PC-9 (cell line): ENCODE results near the gene ITGB5. TPM values are rescaled to one million over a fixed set of nuclear protein-coding genes. Genes with fewer than 3 reads are reported as not detected.

Experiments
- BruUV-seq: library from RNA; stranded (reverse); fragments of 400-500 nt; replicated peaks from 2 replicates; lab custom pipeline; 2021; lab: Mats Ljungman, UMichigan
- CTCF ChIA-PET: fragments of 300-600 bp; sonication (Branson Sonifier 250); formaldehyde crosslinking; loops from one replicate; lab custom pipeline; 2022; ENCODE audit warnings: antibody characterized with exemption; lab: Charles Lee
- POLR2A ChIA-PET: fragments of 300-600 bp; sonication (Branson Sonifier 250); formaldehyde crosslinking; loops from one replicate; lab custom pipeline; 2022; ENCODE audit warnings: antibody characterized with exemption; ENCODE audit not compliant: unreplicated experiment; lab: Charles Lee
- DNase-seq, 2 experiments: peaks; one replicate each; pipeline versions ENCODE4 v3.0.0 to v3.0.0-alpha.2; 2015 to 2022; ENCODE audit warnings: mixed read lengths in 1 of 2
- H2AFZ ChIP-seq: fragments of 200-600 bp; sonication (generic); 2 replicates; pipeline ENCODE4 v1.8.1; 2017; ENCODE audit warnings: antibody characterized with exemption
- H3F3A ChIP-seq: fragments of 200-600 bp; sonication (generic); 2 replicates; pipeline ENCODE4 v1.8.1; 2017; ENCODE audit warnings: antibody characterized with exemption, mild to moderate bottlenecking, low read depth; ENCODE audit not compliant: insufficient read depth
- H3K27ac ChIP-seq: fragments of 200-600 bp; sonication (generic); 2 replicates; pipeline ENCODE4 v1.6.1; 2016; ENCODE audit warnings: mixed run types
- H3K27me3 ChIP-seq: fragments of 200-600 bp; sonication (generic); 2 replicates; pipeline ENCODE4 v1.6.1; 2016; ENCODE audit warnings: low read depth, mixed run types; ENCODE audit not compliant: insufficient read depth
- H3K36me3 ChIP-seq: fragments of 200-600 bp; sonication (generic); 2 replicates; pipeline ENCODE4 v1.6.1; 2016; ENCODE audit warnings: low read depth, mixed run types
- H3K4me1 ChIP-seq: fragments of 200-600 bp; sonication (generic); replicated peaks from 2 replicates; pipeline ENCODE4 v1.6.1; 2016; ENCODE audit warnings: mixed run types; ENCODE audit not compliant: insufficient read depth
- H3K4me2 ChIP-seq: fragments of 200-600 bp; sonication (generic); 2 replicates; pipeline ENCODE4 v1.6.1; 2017; ENCODE audit warnings: mixed run types
- H3K4me3 ChIP-seq: fragments of 200-600 bp; sonication (generic); 2 replicates; pipeline ENCODE4 v1.6.1; 2016; ENCODE audit warnings: mixed run types
- H3K79me2 ChIP-seq: fragments of 200-600 bp; sonication (generic); 2 replicates; pipeline ENCODE4 v1.6.1; 2017; ENCODE audit warnings: low read depth, mixed run types
- H3K9me2 ChIP-seq: fragments of 200-600 bp; sonication (generic); 2 replicates; pipeline ENCODE4 v1.8.1; 2017; ENCODE audit warnings: mild to moderate bottlenecking; ENCODE audit not compliant: insufficient read depth
- H3K9me3 ChIP-seq: fragments of 200-600 bp; sonication (generic); 2 replicates; pipeline ENCODE4 v1.8.1; 2016; ENCODE audit warnings: low read depth; ENCODE audit not compliant: insufficient read depth
- H4K20me1 ChIP-seq: fragments of 200-600 bp; sonication (generic); 2 replicates; pipeline ENCODE4 v1.8.1; 2017; ENCODE audit not compliant: insufficient read depth
- CTCF ChIP-seq: fragments of 200-600 bp; sonication (generic); conservative IDR thresholded peaks from 2 replicates; pipeline ENCODE4 v1.6.1; 2017; ENCODE audit warnings: mixed run types, antibody characterized with exemption, mild to moderate bottlenecking, moderate library complexity
- EZH2 ChIP-seq: fragments of 200-600 bp; sonication (generic); IDR thresholded peaks from 2 replicates; pipeline ENCODE4 v1.8.0; 2017; ENCODE audit warnings: antibody characterized with exemption, low read depth
- intact Hi-C: fragments of 100-400 bp; cut with micrococcal nuclease; formaldehyde crosslinking; loops from one replicate; pipeline ENCODE4 v1.10.0; 2022; ENCODE audit not compliant: unreplicated experiment
- total RNA-seq: library from RNA; stranded (reverse); gene quantifications from 2 replicates; pipeline ENCODE4 v1.2.3, GENCODE V29; 2021

Gene ITGB5
- total RNA-seq, 1 experiment from 2014 or later = 226 TPM

- H3K4me2 ChIP-seq = no peak overlapping the region
- TF ChIP-seq EZH2 (no peak), CTCF (no peak)
- POLR2A ChIA-PET = no interaction called here
- intact Hi-C loops = no loop called here
- peaks cover 2% of the 10 kb centered on the region for H3K4me1 ChIP-seq
- no peaks in the 10 kb centered on the region for H3K27me3 ChIP-seq
- H3K9me2 ChIP-seq = no peaks in the 10 kb centered on the region
- H3K27ac ChIP-seq = no peak overlapping the region
- H3K36me3 ChIP-seq = peaks cover 5% of the 10 kb centered on the region; the same call in 1 of the 2 replicates
- H3F3A ChIP-seq = no peaks in the 10 kb centered on the region
- H4K20me1 ChIP-seq = no peaks in the 10 kb centered on the region
- H3K9me3 ChIP-seq = no peaks in the 10 kb centered on the region
- no peak for DNase-seq
- BruUV-seq = no TSS peak
- H3K4me3 ChIP-seq = no peak overlapping the region
- CTCF ChIA-PET = interaction anchor here (0.6 kb wide), 1 partner anchor 139 kb away, joined by 3 read pairs; no protein-coding TSS in a partner anchor
- no peak overlapping the region for H2AFZ ChIP-seq
- H3K79me2 ChIP-seq = no peaks in the 10 kb centered on the region
These were observed 119.9 kb downstream of the ITGB5 start for GRCh38 chr3:124767264-124767663.

- Histone ChIP-seq H3K9me2 (no peaks in the 10 kb centered on the region), H3K4me3 (no peak overlapping the region), H3K79me2 (no peaks in the 10 kb centered on the region), H3K4me1 (peaks cover 10% of the 10 kb centered on the region), H3F3A (peaks cover 8% of the 10 kb centered on the region), H3K36me3 (peaks cover 5% of the 10 kb centered on the region; the same call in 1 of the 2 replicates), H3K27me3 (no peaks in the 10 kb centered on the region), H4K20me1 (no peaks in the 10 kb centered on the region), H3K27ac (no peak overlapping the region), H3K4me2 (no peak overlapping the region), H2AFZ (no peak overlapping the region), H3K9me3 (no peaks in the 10 kb centered on the region)
- POLR2A ChIA-PET = interaction anchor here (0.7 kb wide), 1 partner anchor 148 kb away, joined by 3 read pairs; no protein-coding TSS in a partner anchor
- no peak for DNase-seq
- BruUV-seq = no TSS peak
- no peak for TF ChIP-seq CTCF
- TF ChIP-seq EZH2 = no peak
- intact Hi-C loops = no loop called here
- CTCF ChIA-PET = no interaction called here
These were observed 120.8 kb downstream of the ITGB5 start for GRCh38 chr3:124766113-124767095.

GRCh38 chr3:124765197-124765840 lies 121.8 kb downstream of the ITGB5 start:
- Histone ChIP-seq H3K9me3 (no peaks in the 10 kb centered on the region), H3K36me3 (peaks cover 5% of the 10 kb centered on the region; the same call in 1 of the 2 replicates), H3K4me1 (peaks cover 13% of the 10 kb centered on the region), H2AFZ (no peak overlapping the region), H3K79me2 (no peaks in the 10 kb centered on the region), H3F3A (peaks cover 8% of the 10 kb centered on the region), H3K9me2 (no peaks in the 10 kb centered on the region), H3K27ac (no peak overlapping the region), H4K20me1 (no peaks in the 10 kb centered on the region), H3K4me3 (no peak overlapping the region), H3K27me3 (no peaks in the 10 kb centered on the region), H3K4me2 (no peak overlapping the region)
- ChIA-PET POLR2A (interaction anchor here (0.7 kb wide), 1 partner anchor 149 kb away, joined by 3 read pairs; no protein-coding TSS in a partner anchor), CTCF (no interaction called here)
- no peak for TF ChIP-seq EZH2
- no peak for TF ChIP-seq CTCF
- BruUV-seq = no TSS peak
- intact Hi-C loops = no loop called here
- no peak for DNase-seq
